Keratinocyte (primary cell): ENCODE results near the gene ANKRD44.

ENCODE experiments used
- EZH2 ChIP-seq: IDR thresholded peaks from one replicate; pipeline ENCODE4 v1.6.1; 2012; ENCODE audit warnings: inconsistent platforms, mild to moderate bottlenecking, low read length, moderate library complexity
- TF ChIP-seq, protein P1 (sequence below), 3 experiments: IDR thresholded peaks in 1 of 3; conservative IDR thresholded peaks in 1 of 3; optimal IDR thresholded peaks in 1 of 3; 2 replicates in 2 of 3; 3 replicates in 1 of 3; pipeline versions ENCODE3 to v1.5.1; 2011; ENCODE audit warnings: low read length in 3 of 3, mild to moderate bottlenecking in 3 of 3, moderate library complexity in 2 of 3, control low read depth in 1 of 3, inconsistent platforms in 1 of 3; ENCODE audit not compliant: insufficient read depth in 2 of 3; ENCODE audit errors: extremely low read depth in 1 of 3

DNA sequence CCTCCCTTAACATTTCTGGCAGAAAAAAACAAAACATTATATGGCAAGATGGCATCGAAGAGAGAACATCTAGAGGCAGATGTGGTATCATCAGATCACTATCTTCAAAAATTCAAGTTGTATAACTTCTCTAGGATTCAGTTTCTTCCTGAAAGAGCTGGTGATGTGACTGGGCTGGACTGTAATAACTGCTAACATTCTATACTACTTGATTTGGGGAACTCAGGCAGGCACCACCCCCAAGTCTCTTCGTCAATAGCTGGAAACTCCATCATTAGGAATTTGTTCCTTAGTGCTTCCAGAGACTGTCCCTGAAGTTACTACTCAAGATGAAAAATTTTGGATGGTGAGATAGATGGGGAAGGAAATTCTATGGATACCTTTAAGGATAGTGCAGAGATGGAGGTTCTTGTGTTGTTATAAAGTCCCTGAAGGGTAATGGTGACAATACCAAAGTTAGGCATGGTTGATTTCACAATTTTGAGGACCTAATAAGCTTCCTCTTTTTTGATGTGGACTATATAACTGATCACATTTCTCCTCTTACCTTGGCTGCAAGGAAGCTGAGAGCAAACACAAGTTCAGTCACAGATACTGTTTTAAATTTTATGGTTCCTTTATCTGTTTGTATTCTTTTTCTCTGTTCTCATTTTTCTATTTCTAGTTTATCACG is 324.9 kb downstream of the ANKRD44 start:
- TF ChIP-seq EZH2, result no peak
- TF ChIP-seq, protein P1, sequence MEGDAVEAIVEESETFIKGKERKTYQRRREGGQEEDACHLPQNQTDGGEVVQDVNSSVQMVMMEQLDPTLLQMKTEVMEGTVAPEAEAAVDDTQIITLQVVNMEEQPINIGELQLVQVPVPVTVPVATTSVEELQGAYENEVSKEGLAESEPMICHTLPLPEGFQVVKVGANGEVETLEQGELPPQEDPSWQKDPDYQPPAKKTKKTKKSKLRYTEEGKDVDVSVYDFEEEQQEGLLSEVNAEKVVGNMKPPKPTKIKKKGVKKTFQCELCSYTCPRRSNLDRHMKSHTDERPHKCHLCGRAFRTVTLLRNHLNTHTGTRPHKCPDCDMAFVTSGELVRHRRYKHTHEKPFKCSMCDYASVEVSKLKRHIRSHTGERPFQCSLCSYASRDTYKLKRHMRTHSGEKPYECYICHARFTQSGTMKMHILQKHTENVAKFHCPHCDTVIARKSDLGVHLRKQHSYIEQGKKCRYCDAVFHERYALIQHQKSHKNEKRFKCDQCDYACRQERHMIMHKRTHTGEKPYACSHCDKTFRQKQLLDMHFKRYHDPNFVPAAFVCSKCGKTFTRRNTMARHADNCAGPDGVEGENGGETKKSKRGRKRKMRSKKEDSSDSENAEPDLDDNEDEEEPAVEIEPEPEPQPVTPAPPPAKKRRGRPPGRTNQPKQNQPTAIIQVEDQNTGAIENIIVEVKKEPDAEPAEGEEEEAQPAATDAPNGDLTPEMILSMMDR (optimal IDR thresholded peaks at IDR 0.05 in 1 of 3, IDR thresholded peaks at IDR 0.05 in 1 of 3, conservative IDR thresholded peaks at IDR 0.05 in 1 of 3; ENCODE audit: extremely low read depth in 1 of 3, insufficient read depth in 2 of 3, low read length in 3 of 3), result no peak
